D721Med (cell line): ENCODE measurements around the gene MTSS2.

Experiments
- DNase-seq: peaks from one replicate; pipeline ENCODE4 v3.0.0; 2011; ENCODE audit warnings: low spot score; ENCODE audit not compliant: insufficient read length
- FAIRE-seq: peaks from 2 replicates; lab custom pipeline; 2011; peaks lifted over from hg19 to GRCh38; lab: Jason Lieb, UNC
- TF ChIP-seq, protein P1 (sequence below): IDR thresholded peaks from 2 replicates; pipeline ENCODE4 v1.5.1; 2012; ENCODE audit warnings: mild to moderate bottlenecking, control low read depth; ENCODE audit not compliant: insufficient read depth; ENCODE audit errors: missing control alignments

MTSS2 gene

DNA sequence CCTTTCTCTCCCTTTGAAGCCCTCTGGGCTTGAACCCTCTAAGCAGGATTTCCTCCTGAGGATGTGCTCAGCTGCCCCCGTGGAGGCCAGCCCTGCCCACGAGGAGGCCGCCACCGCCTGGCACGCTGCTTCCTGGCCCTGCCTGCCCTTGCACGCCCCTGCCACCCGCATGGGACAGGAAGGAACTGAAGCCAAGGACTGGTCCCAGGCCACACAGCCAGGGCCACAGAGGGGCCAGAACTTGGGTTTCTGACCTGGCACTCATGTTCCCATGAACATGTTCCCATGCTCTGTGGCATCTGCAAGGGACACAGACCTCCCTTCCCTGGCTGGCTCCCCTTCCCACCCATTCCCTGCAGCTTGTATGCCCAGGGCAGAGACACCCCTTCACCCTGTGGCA lies 24.1 kb upstream of the MTSS2 start:
- no peak for FAIRE-seq
- TF ChIP-seq, protein P1, sequence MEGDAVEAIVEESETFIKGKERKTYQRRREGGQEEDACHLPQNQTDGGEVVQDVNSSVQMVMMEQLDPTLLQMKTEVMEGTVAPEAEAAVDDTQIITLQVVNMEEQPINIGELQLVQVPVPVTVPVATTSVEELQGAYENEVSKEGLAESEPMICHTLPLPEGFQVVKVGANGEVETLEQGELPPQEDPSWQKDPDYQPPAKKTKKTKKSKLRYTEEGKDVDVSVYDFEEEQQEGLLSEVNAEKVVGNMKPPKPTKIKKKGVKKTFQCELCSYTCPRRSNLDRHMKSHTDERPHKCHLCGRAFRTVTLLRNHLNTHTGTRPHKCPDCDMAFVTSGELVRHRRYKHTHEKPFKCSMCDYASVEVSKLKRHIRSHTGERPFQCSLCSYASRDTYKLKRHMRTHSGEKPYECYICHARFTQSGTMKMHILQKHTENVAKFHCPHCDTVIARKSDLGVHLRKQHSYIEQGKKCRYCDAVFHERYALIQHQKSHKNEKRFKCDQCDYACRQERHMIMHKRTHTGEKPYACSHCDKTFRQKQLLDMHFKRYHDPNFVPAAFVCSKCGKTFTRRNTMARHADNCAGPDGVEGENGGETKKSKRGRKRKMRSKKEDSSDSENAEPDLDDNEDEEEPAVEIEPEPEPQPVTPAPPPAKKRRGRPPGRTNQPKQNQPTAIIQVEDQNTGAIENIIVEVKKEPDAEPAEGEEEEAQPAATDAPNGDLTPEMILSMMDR = no peak
- no peak for DNase-seq

GRCh38 chr16:70709457-70709856 lies 23.6 kb upstream of the MTSS2 start:
- FAIRE-seq (no peak), DNase-seq (no peak)
- TF ChIP-seq, protein P1 = no peak

- TF ChIP-seq, protein P1 = no peak
- DNase-seq = no peak
- no peak for FAIRE-seq
Measured at GRCh38 chr16:70708366-70709246, 22.8 kb upstream of the MTSS2 start.

DNA sequence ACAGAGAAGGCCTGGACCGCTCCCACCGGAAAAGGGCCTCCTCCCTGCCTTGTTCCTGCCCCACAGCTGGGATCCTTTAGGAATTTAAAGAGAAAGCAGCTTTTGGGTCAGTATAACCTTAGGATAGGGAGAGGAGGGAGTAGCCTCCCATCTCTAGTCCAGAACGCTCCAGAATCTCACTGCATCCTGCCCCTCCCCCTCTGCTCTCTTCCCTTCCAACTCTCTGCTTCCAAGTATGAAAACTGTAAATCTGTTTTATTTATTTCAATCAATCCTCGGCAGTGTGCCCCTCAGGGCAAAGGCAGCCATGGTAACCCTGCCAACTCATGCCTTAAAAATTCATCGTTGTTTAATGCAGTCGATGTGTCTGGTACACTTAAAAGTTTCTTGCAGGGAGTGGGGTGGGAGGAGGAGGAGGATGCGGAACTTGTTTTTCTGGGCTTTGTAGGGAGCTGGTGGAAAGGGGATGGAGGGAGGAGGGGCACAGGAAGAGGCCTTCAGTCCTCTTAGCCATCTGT lies 21.2 kb upstream of the MTSS2 start:
- no peak for DNase-seq
- TF ChIP-seq, protein P1 = no peak
- FAIRE-seq = no peak

- no peak for FAIRE-seq
- no peak for DNase-seq
- TF ChIP-seq, protein P1 = no peak
Measured at GRCh38 chr16:70705056-70705455, 19.2 kb upstream of the MTSS2 start.

DNA sequence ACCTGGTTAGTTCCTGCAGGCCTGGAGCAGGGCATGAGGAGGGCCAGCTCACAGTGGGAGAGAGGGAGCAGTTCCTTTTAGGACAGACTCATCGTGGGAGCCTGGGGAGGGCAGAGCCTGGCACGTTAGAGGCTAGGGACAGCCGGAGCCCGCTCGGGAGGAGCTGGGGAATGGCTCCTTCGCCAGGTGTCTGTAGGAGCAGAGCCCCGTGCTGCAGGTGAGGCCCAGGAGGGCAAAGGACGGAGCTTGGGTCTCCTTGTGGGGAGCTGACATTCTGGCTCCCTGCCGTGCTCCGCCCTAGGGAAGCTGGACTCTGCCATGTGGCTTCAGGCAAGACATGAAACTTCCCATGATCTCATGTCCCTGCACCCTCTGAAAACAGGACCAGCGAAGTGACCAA lies 18.7 kb upstream of the MTSS2 start:
- FAIRE-seq (no peak), DNase-seq (no peak)
- TF ChIP-seq, protein P1 = no peak

DNA sequence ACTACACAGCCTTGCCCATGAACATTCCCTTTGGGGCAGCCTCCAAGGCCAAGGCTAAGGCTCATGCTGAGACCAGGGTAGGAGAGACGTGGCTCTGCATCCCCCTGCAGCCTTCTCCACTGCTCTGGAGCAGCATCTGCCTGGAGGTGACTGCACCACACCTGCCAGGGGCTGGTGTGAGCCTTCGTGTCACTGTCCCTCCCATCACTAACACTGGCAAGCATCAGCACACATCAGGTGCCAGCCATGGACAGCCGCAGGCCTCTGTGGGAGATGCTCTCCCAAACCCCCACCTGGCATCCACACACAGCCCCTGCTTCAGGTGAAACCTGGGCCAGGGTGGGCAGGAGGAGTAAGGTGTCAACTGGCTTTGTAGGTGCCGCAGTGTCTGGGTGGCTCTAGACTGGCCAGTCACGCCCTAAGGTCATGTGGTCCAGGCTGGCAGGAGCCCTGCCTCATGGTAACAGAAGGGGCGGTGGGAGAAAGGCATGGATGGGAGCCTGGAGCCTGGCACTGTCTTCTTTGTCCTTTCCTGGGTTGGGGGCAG lies 18.1 kb upstream of the MTSS2 start:
- no peak for DNase-seq
- TF ChIP-seq, protein P1 = no peak
- FAIRE-seq = no peak
